ENCODE results near the gene BLTP1. TPM values are rescaled to one million over a fixed set of nuclear protein-coding genes. Genes with fewer than 3 reads are reported as not detected.

BLTP1 gene
- total RNA-seq, 4 donors from 2014 or later: 58.7 to 167 (median 82.8) TPM

GRCh38 chr4:122118243-122118642, 33.9 kb upstream of the BLTP1 start:
- Histone ChIP-seq H3K27ac (no peak overlapping the region), H3K36me3 (no peaks in the 10 kb centered on the region), H3K4me1 (no peaks in the 10 kb centered on the region), H3K9me3 (no peaks in the 10 kb centered on the region), H3K27me3 (no peaks in the 10 kb centered on the region), H3K4me3 (no peak overlapping the region)
- 77% methylated on average over 1 of the region's 1 CpG for whole genome bisulfite sequencing
- DNase-seq (ENCODE audit: low spot score in 2 of 2): no peak
- no peak for TF ChIP-seq POLR2AphosphoS5 (IDR thresholded peaks at IDR 0.05)
- TF ChIP-seq EP300 (IDR thresholded peaks at IDR 0.05): no peak
- no peak for TF ChIP-seq CTCF (IDR thresholded peaks at IDR 0.05)
- no peak for TF ChIP-seq POLR2A (IDR thresholded peaks at IDR 0.05)

GRCh38 chr4:122119739-122120138, 32.4 kb upstream of the BLTP1 start:
- Histone ChIP-seq H3K9me3 (no peaks in the 10 kb centered on the region), H3K4me1 (no peaks in the 10 kb centered on the region), H3K27me3 (no peaks in the 10 kb centered on the region), H3K27ac (no peak overlapping the region), H3K4me3 (no peak overlapping the region), H3K36me3 (no peaks in the 10 kb centered on the region)
- DNase-seq (ENCODE audit: low spot score in 2 of 2): no peak
- 100% methylated on average over 1 of the region's 1 CpG for WGBS
- TF ChIP-seq POLR2A (IDR thresholded peaks at IDR 0.05) (no peak), CTCF (IDR thresholded peaks at IDR 0.05) (no peak), EP300 (IDR thresholded peaks at IDR 0.05) (no peak), POLR2AphosphoS5 (IDR thresholded peaks at IDR 0.05) (no peak)

DNA sequence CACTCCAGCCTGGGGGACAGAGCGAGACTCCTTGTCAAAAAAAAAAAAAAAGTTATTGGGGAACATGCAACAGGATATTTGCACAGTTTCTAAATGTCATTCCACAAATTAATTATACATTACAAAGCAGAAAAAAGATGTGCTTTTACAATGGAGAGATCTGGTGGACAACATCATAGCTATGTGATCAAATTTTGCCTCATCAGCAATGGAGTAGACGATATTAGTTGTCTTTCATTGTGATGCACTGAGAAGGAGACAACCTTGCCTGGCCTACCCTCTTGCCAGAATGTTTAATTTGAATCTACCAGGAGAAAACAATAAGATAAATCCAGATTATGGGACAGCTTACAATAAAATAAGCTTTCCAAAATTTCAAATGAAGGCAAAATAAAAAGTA, 30.5 kb upstream of the BLTP1 start:
- H3K9me3 ChIP-seq: no peaks in the 10 kb centered on the region
- H3K4me1 ChIP-seq: no peaks in the 10 kb centered on the region
- DNase-seq (ENCODE audit: low spot score in 2 of 2): no peak
- TF ChIP-seq EP300 (IDR thresholded peaks at IDR 0.05): no peak
- no peak for TF ChIP-seq POLR2A (IDR thresholded peaks at IDR 0.05)
- TF ChIP-seq CTCF (IDR thresholded peaks at IDR 0.05): no peak
- TF ChIP-seq POLR2AphosphoS5 (IDR thresholded peaks at IDR 0.05): no peak
- no peaks in the 10 kb centered on the region for H3K36me3 ChIP-seq
- H3K4me3 ChIP-seq: no peak overlapping the region
- WGBS: 86% methylated on average over 2 of the region's 2 CpGs
- H3K27ac ChIP-seq: no peak overlapping the region
- H3K27me3 ChIP-seq: no peaks in the 10 kb centered on the region

GRCh38 chr4:122122083-122122482, 30.0 kb upstream of the BLTP1 start:
- Histone ChIP-seq H3K4me1 (no peaks in the 10 kb centered on the region), H3K4me3 (no peak overlapping the region), H3K27me3 (no peaks in the 10 kb centered on the region), H3K36me3 (no peaks in the 10 kb centered on the region), H3K9me3 (no peaks in the 10 kb centered on the region), H3K27ac (no peak overlapping the region)
- no peak for DNase-seq (ENCODE audit: low spot score in 2 of 2)
- TF ChIP-seq EP300 (IDR thresholded peaks at IDR 0.05) (no peak), POLR2A (IDR thresholded peaks at IDR 0.05) (no peak), CTCF (IDR thresholded peaks at IDR 0.05) (no peak), POLR2AphosphoS5 (IDR thresholded peaks at IDR 0.05) (no peak)
- WGBS: 86% methylated on average over 2 of the region's 2 CpGs

DNA sequence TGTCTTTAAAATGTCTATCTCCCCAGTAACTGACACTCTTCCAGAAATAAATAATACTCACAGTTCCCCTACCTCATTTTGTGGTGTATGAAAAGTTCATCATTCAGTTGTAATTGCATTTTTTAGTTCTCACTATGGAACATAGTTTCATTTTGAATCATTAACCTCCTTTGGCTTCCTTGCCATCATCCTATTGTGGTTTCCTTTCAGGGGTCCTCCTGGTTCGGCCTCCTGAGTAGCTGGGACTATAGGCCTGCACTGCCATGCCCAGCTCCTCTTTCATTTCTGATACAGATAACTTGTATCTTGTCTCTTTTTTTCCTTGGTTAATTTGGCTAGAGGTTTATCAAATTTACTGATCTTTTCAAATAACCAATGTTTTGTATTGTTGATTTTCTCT, 23.1 kb upstream of the BLTP1 start:
- Histone ChIP-seq H3K4me1 (no peaks in the 10 kb centered on the region), H3K36me3 (no peaks in the 10 kb centered on the region), H3K27me3 (no peaks in the 10 kb centered on the region), H3K9me3 (no peaks in the 10 kb centered on the region), H3K4me3 (no peak overlapping the region), H3K27ac (no peak overlapping the region)
- DNase-seq (ENCODE audit: low spot score in 2 of 2): no peak
- no peak for TF ChIP-seq POLR2AphosphoS5 (IDR thresholded peaks at IDR 0.05)
- TF ChIP-seq CTCF (IDR thresholded peaks at IDR 0.05): no peak
- no peak for TF ChIP-seq EP300 (IDR thresholded peaks at IDR 0.05)
- TF ChIP-seq POLR2A (IDR thresholded peaks at IDR 0.05): no peak
- WGBS: 90% methylated on average over 1 of the region's 1 CpG
